Endothelial cell of umbilical vein (primary cell): ENCODE data around the gene SLAMF8. TPM values are rescaled to one million over a fixed set of nuclear protein-coding genes. Genes with fewer than 3 reads are reported as not detected.

Source experiments
- BruUV-seq: library from RNA; stranded (reverse); fragments of 400-500 nt; replicated peaks from 2 replicates; lab custom pipeline; 2021; lab: Mats Ljungman, UMichigan
- CTCF ChIA-PET: fragments of 300-600, 350-600 bp; sonication (Branson Sonifier 250); formaldehyde crosslinking; loops from one replicate; lab custom pipeline; 2021; ENCODE audit warnings: antibody characterized with exemption, inconsistent platforms; lab: Charles Lee
- POLR2A ChIA-PET: fragments of 300-600, 350-600 bp; sonication (Branson Sonifier 250); formaldehyde crosslinking; loops from one replicate; lab custom pipeline; 2021; ENCODE audit warnings: antibody characterized with exemption, inconsistent platforms; lab: Charles Lee
- DNase-seq: peaks from one replicate; pipeline ENCODE4 v3.0.0-alpha.2; 2011; ENCODE audit warnings: low read depth, low spot score
- FAIRE-seq: peaks from 2 replicates; lab custom pipeline; 2011; peaks lifted over from hg19 to GRCh38; lab: Jason Lieb, UNC
- H2AFZ ChIP-seq: 2 replicates; pipeline ENCODE4 v1.6.0; 2012; ENCODE audit warnings: low read depth, low read length, control low read depth, inconsistent platforms
- H3K27ac ChIP-seq: 2 replicates; pipeline ENCODE4 v1.5.1; 2011; ENCODE audit warnings: low read depth, mild to moderate bottlenecking, control low read depth, low read length, moderate library complexity; ENCODE audit not compliant: insufficient read depth
- H3K27me3 ChIP-seq, 2 experiments: 2 replicates each; pipeline versions ENCODE4 v1.6.0 to v1.6.1; 2011; ENCODE audit warnings: low read length in 2 of 2, mixed read lengths in 1 of 2; ENCODE audit not compliant: control insufficient read depth in 2 of 2, insufficient read depth in 2 of 2
- H3K36me3 ChIP-seq, 2 experiments: 2 replicates in 1 of 2; 3 replicates in 1 of 2; pipeline ENCODE4 v1.5.1; 2011; ENCODE audit warnings: low read length in 2 of 2, mild to moderate bottlenecking in 1 of 2, moderate library complexity in 1 of 2; ENCODE audit not compliant: control insufficient read depth in 2 of 2, insufficient read depth in 2 of 2; ENCODE audit errors: extremely low read depth in 1 of 2
- H3K4me1 ChIP-seq: 3 replicates; pipeline ENCODE4 v1.5.1; 2011; ENCODE audit warnings: mild to moderate bottlenecking, low read length; ENCODE audit not compliant: control insufficient read depth, insufficient read depth; ENCODE audit errors: extremely low read depth
- H3K4me2 ChIP-seq: 2 replicates; pipeline ENCODE4 v1.6.1; 2011; ENCODE audit warnings: low read length, control low read depth, mixed read lengths; ENCODE audit not compliant: insufficient read depth
- H3K4me3 ChIP-seq, 3 experiments: fragments of 200-600 bp in 1 of 3; sonication (generic), shearing (Covaris generic) in 1 of 3; replicated peaks in 1 of 3; 2 replicates each; pipeline ENCODE4 v1.5.1; 2011 to 2016; ENCODE audit warnings: control low read depth in 3 of 3, low read length in 3 of 3, mild to moderate bottlenecking in 2 of 3, inconsistent platforms in 1 of 3, low read depth in 1 of 3, moderate library complexity in 1 of 3; ENCODE audit not compliant: insufficient read depth in 1 of 3
- H3K79me2 ChIP-seq: 2 replicates; pipeline ENCODE4 v1.6.0; 2012; ENCODE audit warnings: low read length, inconsistent platforms; ENCODE audit not compliant: control insufficient read depth, insufficient read depth
- H3K9ac ChIP-seq: replicated peaks from 2 replicates; pipeline ENCODE3; 2011; ENCODE audit warnings: low read length, control low read depth; ENCODE audit not compliant: insufficient read depth; ENCODE audit errors: extremely low read depth
- H3K9me1 ChIP-seq: replicated peaks from 3 replicates; pipeline ENCODE4 v1.6.0; 2011; ENCODE audit warnings: mild to moderate bottlenecking, low read length; ENCODE audit not compliant: control insufficient read depth, insufficient read depth; ENCODE audit errors: extremely low read depth
- H3K9me3 ChIP-seq: replicated peaks from 2 replicates; pipeline ENCODE4 v1.5.1; 2012; ENCODE audit warnings: low read length, inconsistent platforms; ENCODE audit not compliant: control insufficient read depth, insufficient read depth
- H4K20me1 ChIP-seq: replicated peaks from 2 replicates; pipeline ENCODE3; 2011; ENCODE audit warnings: mild to moderate bottlenecking, low read length; ENCODE audit not compliant: control insufficient read depth, insufficient read depth; ENCODE audit errors: extremely low read depth
- EZH2 ChIP-seq: IDR thresholded peaks from 2 replicates; pipeline ENCODE4 v1.6.1; 2012; ENCODE audit warnings: borderline replicate concordance, low read depth, mild to moderate bottlenecking, moderate library complexity, low read length, inconsistent platforms; ENCODE audit not compliant: severe bottlenecking
- FOS ChIP-seq: IDR thresholded peaks from 2 replicates; pipeline ENCODE4 v1.6.1; 2011; ENCODE audit warnings: mild to moderate bottlenecking, low read length, moderate library complexity, borderline replicate concordance; ENCODE audit not compliant: insufficient read depth
- GATA2 ChIP-seq: IDR thresholded peaks from 2 replicates; pipeline ENCODE4 v1.7.0; 2011; ENCODE audit warnings: low read depth, mild to moderate bottlenecking, moderate library complexity, mixed read lengths, low read length; ENCODE audit not compliant: insufficient read length, insufficient read depth
- JUN ChIP-seq: IDR thresholded peaks from 2 replicates; pipeline ENCODE4 v1.6.1; 2011; ENCODE audit warnings: borderline replicate concordance, low read depth; ENCODE audit not compliant: insufficient read length, insufficient read depth
- MYC ChIP-seq: IDR thresholded peaks from one replicate; pipeline ENCODE4 v1.6.1; 2011; ENCODE audit warnings: mild to moderate bottlenecking, low read depth, low read length
- POLR2A ChIP-seq: IDR thresholded peaks from 2 replicates; pipeline ENCODE4 v1.6.1; 2012; ENCODE audit warnings: low read depth, mild to moderate bottlenecking, control low read depth, low read length
- POLR2AphosphoS5 ChIP-seq: IDR thresholded peaks from 2 replicates; pipeline ENCODE4 v1.6.1; 2012; ENCODE audit warnings: low read depth, mild to moderate bottlenecking, control low read depth, low read length, moderate library complexity; ENCODE audit not compliant: insufficient read depth
- dilution Hi-C: fragments of 300-500 bp; cut with MboI; formaldehyde crosslinking; loops from one replicate; pipeline ENCODE4 v1.15.0; 2019; ENCODE audit warnings: low sequenced_read_pairs; ENCODE audit not compliant: extremely low pct_ligation_motif_present
- intact Hi-C: fragments of 100-400 bp; cut with micrococcal nuclease; formaldehyde crosslinking; loops from one replicate; pipeline ENCODE4 v1.10.0; 2022
- polyA plus RNA-seq, 4 experiments: library from polyadenylated mRNA; depleted of rRNA in 3 of 4; stranded (reverse) in 3 of 4; unstranded in 1 of 4; fragments of >200 nt; gene quantifications; 2 replicates each; pipeline versions ENCODE4 v1.2.1 to v1.2.3, GENCODE V29; 2011 to 2012; ENCODE audit warnings: missing spikeins in 1 of 4
- total RNA-seq: library from RNA; stranded (reverse); gene quantifications from 2 replicates; pipeline ENCODE4 v1.2.3, GENCODE V29; 2021
- TF ChIP-seq, protein P1 (sequence below), 2 donors: IDR thresholded peaks; 1 replicate in 1 of 2; 2 replicates in 1 of 2; pipeline ENCODE4 v1.5.1; 2011; ENCODE audit warnings: low read length in 2 of 2, mild to moderate bottlenecking in 2 of 2, moderate library complexity in 2 of 2, control low read depth in 1 of 2, inconsistent platforms in 1 of 2, low read depth in 1 of 2; ENCODE audit not compliant: insufficient read depth in 1 of 2; ENCODE audit errors: extremely low read depth in 1 of 2
- TF ChIP-seq, protein P2 (sequence below): IDR thresholded peaks from 2 replicates; pipeline ENCODE4 v1.6.1; 2011; ENCODE audit not compliant: insufficient read depth, insufficient read length

The SLAMF8 gene
- total and polyA plus RNA-seq, 2 donors (not counting 3 experiments of a cell fraction or from before 2014, with no cell fraction given): not detected

DNA sequence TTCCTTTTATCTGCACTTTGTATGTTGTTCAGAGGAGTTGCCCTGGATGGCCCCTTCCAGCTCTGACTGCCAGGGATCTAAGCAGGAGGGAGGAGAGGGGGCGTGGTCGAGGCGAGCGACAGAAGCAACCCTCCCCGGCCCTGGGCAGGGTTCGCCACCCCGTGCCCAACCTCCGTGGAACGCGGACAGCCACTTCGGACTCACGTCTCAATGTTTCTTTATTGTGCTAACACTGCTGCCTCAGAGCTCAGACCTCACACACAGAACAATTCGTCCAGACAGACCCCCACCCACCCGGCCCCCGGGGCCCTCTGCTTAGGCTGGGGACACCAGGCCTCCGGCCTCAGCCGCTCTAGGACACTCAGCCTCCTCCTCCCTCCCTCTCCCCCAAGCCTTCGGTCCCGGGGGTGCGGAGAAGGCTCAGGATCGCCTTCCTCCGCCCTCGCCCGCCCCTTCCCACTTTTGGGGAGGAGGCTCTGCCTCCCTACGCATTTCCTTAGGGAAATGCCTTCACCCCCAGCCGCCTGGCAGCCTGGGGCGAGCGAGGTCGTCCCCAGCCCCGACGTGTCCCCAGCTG lies 27.5 kb downstream of the SLAMF8 start:
- Histone ChIP-seq H3K9ac (peak overlapping the region; percentile 71), H4K20me1 (no peaks in the 10 kb centered on the region), H3K4me3 (peak overlapping the region; percentile 54 to 60 (median 57)), H3K4me1 (peaks cover 18% of the 10 kb centered on the region), H3K9me3 (no peaks in the 10 kb centered on the region), H3K79me2 (no peaks in the 10 kb centered on the region), H3K4me2 (peak overlapping the region; percentile 85), H3K27me3 (no peaks in the 10 kb centered on the region), H3K27ac (no peak overlapping the region), H3K36me3 (no peaks in the 10 kb centered on the region), H2AFZ (peak overlapping the region; percentile 98), H3K9me1 (no peaks in the 10 kb centered on the region)
- DNase-seq: no peak
- peak; percentile 64 for FAIRE-seq
- dilution Hi-C loops (no loop called here), intact Hi-C loops (loop anchor here (1.0 to 2.0 kb wide), 3 partner anchors 29 to 55 kb away; no protein-coding TSS in a partner anchor)
- ChIA-PET CTCF (interaction anchor here (0.7 to 5.9 kb wide), 6 partner anchors 14 to 153 kb away, joined by 3 to 32 read pairs (median 6); no protein-coding TSS in a partner anchor), POLR2A (interaction anchor here (0.8 kb wide), 1 partner anchor 36 kb away, joined by 3 read pairs; no protein-coding TSS in a partner anchor)
- no peak for TF ChIP-seq POLR2A
- TF ChIP-seq GATA2: no peak
- TF ChIP-seq MYC: no peak
- TF ChIP-seq, protein P1, sequence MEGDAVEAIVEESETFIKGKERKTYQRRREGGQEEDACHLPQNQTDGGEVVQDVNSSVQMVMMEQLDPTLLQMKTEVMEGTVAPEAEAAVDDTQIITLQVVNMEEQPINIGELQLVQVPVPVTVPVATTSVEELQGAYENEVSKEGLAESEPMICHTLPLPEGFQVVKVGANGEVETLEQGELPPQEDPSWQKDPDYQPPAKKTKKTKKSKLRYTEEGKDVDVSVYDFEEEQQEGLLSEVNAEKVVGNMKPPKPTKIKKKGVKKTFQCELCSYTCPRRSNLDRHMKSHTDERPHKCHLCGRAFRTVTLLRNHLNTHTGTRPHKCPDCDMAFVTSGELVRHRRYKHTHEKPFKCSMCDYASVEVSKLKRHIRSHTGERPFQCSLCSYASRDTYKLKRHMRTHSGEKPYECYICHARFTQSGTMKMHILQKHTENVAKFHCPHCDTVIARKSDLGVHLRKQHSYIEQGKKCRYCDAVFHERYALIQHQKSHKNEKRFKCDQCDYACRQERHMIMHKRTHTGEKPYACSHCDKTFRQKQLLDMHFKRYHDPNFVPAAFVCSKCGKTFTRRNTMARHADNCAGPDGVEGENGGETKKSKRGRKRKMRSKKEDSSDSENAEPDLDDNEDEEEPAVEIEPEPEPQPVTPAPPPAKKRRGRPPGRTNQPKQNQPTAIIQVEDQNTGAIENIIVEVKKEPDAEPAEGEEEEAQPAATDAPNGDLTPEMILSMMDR (IDR thresholded peaks at IDR 0.05; ENCODE audit: extremely low read depth in 1 of 2, insufficient read depth in 1 of 2, low read depth in 1 of 2, low read length in 2 of 2): no peak
- TF ChIP-seq JUN: no peak
- TF ChIP-seq, protein P2, sequence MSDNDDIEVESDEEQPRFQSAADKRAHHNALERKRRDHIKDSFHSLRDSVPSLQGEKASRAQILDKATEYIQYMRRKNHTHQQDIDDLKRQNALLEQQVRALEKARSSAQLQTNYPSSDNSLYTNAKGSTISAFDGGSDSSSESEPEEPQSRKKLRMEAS: no peak
- TF ChIP-seq FOS: no peak
- no peak for TF ChIP-seq POLR2AphosphoS5
- no peak for TF ChIP-seq EZH2
- no TSS peak for BruUV-seq
